ENCODE data around the gene REC8.

- TF ChIP-seq, protein P1, sequence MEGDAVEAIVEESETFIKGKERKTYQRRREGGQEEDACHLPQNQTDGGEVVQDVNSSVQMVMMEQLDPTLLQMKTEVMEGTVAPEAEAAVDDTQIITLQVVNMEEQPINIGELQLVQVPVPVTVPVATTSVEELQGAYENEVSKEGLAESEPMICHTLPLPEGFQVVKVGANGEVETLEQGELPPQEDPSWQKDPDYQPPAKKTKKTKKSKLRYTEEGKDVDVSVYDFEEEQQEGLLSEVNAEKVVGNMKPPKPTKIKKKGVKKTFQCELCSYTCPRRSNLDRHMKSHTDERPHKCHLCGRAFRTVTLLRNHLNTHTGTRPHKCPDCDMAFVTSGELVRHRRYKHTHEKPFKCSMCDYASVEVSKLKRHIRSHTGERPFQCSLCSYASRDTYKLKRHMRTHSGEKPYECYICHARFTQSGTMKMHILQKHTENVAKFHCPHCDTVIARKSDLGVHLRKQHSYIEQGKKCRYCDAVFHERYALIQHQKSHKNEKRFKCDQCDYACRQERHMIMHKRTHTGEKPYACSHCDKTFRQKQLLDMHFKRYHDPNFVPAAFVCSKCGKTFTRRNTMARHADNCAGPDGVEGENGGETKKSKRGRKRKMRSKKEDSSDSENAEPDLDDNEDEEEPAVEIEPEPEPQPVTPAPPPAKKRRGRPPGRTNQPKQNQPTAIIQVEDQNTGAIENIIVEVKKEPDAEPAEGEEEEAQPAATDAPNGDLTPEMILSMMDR (IDR thresholded peaks at IDR 0.05): no peak
- no peak for TF ChIP-seq EP300 (IDR thresholded peaks at IDR 0.05)
Observed at GRCh38 chr14:24129410-24129998, 42.4 kb upstream of the REC8 start.

Data from ovary (tissue), 3 donors.